NCI-H2227 (cell line): ENCODE measurements around the gene HOXD1.

Source experiments
- DNase-seq: peaks from one replicate; lab custom pipeline; 2025; ENCODE audit not compliant: unreplicated experiment; lab: John Stamatoyannopoulos, UW

The HOXD1 gene

DNA sequence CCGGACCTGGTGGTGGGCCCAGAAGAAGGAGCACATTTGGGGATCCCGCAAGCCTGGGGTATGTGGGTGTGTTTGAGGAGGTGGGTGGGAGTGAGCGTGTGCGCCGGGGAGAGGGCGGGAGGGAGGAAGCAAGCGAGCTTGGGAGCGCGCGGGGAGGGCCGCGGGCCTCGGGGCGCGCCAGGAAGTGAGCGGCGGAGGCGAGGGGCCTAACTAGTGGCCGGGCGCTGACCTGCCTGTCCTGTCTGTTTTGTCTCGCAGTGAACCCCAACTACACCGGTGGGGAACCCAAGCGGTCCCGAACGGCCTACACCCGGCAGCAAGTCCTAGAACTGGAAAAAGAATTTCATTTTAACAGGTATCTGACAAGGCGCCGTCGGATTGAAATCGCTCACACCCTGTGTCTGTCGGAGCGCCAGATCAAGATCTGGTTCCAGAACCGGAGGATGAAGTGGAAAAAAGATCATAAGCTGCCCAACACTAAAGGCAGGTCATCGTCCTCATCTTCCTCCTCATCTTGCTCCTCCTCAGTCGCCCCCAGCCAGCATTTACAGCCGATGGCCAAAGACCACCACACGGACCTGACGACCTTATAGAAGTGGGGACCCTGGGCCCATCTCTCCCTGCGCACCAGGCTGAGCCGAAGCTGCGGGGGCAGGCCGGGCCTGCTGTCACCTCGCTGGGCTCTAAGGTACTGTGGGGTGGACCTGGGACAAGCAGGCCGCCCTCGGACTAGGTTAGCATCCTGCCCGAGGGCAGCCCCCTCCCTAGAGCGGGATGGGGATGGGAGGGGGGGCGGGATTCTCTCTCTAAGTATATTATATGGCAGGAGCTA is 35.9 kb upstream of the HOXD1 start:
- DNase-seq = no peak

DNA sequence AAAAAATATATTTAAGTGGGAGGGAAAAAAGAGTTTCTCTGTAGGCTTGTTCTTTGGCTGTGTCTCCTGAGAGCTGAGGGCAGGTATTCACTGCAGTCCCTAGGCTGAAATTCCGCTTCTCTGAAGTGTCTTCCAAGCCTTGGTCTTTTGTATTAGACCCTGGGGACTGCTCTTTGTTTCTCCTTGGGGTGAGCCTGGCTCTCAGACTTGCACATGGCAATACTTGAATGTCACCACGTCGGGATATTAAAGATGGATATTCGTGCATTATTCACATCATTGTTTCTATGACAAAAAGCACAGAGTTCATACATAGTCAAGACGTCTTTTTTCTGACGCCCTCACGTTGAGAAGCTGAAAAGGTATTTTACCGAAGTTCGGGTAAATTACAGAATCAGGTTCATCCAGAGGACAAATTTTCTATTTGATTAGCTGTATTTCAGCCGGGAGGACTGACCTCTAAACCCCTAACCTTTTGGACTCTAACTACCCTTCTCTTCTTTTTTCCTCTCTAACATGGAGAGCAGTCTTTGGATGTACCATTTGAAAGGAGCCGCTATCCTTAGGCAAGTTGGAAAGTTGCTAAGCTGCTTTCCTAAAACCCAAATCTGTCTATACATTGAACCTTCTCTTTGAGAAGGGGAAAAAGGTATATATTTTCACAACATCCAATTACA is 33.8 kb upstream of the HOXD1 start:
- DNase-seq = no peak

DNA sequence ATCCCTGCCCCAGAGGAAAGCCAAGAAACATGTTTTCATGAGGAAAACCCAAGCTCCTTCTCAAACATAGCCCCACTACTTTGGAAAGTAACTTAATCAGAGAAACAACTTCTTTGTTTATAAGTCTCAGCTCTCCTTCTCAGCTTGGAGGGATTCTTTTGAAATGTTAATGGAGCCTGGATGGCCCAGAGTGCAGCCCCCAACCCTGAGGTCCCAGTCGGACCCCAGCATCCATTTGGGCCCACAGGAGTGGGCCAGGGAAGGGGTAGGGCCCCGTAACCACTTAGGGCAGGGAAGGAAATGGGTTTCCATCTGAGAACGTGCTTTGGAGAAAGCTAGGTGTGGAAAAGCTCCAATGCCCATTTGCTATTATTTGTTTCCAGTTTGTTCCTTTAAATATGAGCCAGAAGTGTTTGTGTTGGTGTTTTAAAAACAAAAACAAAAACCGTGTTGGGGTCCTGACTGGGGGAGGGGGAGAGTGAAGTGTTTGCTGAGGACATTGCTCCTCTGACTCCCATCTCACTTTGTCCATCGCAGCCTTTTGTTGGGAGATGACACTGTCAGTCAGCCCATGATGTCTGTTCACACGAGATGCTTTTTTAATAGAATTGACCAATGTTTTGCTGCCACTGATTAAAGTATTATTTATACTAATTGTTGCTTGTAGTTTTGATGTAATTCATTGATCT is 33.0 kb upstream of the HOXD1 start:
- DNase-seq = no peak

DNA sequence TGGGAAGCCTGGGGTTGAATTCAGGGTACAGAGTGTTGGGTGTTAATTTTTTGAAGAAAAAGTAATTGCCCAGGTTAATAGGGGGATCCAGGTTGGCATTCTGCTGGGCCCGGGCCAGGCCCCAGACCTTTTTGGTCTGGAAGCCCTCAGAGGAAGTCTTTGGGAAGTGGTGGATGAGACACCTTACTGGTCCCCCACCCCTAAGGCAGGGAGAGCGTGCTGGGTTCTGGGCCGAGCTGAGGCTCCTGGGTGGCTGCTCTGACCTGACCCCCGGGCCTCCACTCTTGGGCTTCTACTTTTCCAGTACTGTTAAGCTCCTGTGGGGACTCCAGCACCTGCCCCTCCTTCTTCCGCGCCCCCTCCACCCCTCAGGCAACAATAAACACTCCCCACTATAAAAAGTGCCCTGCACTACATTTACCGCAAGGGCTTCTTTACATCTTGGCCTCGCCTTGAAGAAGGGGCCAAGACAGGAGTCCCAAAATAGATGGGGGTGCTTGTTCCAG is 32.1 kb upstream of the HOXD1 start:
- DNase-seq = no peak

DNA sequence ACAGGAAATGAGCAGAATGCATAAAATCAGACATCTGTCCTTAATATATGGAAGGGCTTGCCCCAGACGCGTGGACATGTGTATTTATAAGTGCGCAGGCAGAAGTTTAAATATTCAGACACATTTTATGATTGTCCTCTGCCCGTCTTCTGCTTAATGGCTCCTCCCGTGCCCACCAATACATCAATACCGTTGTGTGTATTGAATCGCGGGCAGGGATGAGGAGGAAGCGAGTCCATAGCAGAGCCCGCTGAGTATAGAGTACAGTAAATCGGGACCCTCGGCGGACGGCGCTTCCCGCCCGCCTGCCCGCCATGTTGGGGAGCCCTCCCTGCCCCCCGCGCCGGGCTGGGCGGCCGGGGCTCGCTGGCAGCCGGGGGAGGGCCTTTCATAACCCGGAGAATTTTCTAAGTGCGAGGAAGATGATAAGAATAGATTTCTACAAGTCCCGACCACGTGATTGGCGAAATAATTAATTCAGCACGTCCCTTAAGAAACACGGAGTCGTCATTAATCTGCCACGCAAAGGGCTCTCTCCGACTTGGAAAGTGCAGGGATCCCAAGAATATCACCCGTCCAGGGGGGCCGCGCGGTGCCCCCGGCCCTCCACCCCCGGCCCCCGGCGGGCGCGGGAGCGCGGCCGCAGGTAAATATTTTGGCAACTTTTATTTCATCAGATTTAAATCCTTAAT is 31.5 kb upstream of the HOXD1 start, which contains the start of gene HOXD3:
Gene HOXD3, plus strand, starts transcription at position 501 of the 692 bp plus-strand sequence. CDS start 11,808 bp downstream, outside the sequence.
- no peak for DNase-seq

DNA sequence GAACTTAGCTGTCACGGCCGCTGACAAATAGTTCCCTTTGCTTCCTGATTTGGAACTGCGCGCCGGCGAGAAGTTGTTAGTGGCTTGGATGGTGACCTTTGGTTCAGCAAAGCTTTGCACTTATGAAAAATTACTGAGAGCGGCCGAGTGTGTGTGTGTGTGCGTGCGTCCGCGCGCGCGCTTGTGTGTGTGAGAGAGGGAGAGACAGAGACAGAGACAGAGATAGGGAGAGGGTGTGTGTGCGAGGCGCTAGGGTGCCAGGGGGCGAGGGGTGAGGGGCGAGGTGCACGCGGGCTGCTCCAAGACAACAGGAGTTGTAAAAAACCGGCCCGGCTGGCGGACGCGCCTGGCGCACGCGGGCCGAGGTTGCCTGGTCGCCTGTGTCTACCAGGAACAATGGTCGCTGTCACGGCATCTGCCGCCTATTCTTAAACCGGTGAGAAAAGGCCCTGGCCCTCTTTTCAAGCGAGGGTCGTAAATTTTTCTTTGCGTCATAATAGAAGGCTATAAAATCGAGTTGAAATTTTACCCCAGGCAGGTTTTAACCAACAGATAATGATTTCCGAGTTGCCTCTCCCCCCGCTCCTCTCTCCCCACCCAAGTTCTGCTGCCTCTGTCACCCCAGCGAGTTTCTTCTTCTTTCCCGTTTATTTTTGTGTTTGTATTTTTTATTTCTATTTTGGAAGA is 30.8 kb upstream of the HOXD1 start:
- no peak for DNase-seq

DNA sequence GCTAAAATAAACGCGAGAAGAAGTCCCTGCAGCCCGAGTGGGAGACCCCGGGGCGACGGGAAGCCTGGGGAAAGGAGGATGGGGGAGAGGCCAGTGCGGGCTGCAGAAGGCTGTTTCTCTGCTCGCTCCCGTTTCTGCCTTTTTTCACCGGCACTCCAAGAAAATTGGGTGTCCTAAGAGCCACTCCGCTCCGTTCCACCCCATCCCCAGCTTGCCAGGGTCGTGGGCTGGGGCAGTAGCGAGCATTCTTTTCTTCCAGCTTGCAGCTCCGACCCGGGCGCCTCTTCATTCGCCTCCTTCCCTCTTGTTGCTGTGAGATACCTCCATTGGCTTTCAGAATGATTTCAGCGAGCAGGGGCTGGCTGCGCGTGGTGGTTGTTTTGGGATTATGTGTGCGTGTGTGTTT is 30.3 kb upstream of the HOXD1 start:
- no peak for DNase-seq

DNA sequence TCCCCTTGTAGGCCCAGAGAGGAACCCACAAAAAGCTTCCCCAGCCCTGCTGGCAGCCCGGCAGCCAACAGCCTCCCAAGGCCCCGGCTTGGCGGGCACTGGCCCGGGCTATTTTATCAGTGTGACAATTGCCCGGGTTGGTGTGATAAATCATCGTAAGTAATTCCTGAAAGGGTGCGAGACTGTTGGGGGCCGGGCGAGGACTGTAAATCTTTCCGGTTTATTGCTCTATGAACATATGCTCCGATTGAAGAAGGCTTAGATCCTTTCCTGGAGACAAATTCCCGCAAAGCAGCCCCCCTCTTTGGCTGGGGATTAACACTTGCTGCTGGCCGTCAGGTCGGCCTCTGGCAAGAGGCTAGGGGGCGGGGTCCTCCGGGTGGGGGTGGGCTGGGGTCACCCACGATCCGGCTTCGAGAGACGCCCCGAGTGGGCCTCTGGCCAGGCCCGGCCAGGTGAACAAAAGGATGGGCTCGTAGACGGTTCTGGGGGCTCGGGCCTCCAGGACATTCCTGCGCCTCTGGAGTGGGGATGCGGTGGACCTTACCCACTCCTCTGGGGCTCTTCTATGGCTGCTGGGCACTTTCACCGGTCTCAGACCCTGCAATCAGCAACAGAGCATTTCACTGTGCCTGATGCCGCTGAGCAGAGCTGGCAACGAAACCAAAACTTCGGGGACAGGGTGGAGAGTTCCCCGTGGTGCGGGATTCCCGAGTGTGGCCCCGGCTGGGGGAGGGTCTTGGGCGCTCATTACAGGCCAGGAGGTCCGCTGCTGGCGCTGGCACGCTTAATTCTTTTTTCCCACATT is 29.4 kb upstream of the HOXD1 start:
- no peak for DNase-seq

DNA sequence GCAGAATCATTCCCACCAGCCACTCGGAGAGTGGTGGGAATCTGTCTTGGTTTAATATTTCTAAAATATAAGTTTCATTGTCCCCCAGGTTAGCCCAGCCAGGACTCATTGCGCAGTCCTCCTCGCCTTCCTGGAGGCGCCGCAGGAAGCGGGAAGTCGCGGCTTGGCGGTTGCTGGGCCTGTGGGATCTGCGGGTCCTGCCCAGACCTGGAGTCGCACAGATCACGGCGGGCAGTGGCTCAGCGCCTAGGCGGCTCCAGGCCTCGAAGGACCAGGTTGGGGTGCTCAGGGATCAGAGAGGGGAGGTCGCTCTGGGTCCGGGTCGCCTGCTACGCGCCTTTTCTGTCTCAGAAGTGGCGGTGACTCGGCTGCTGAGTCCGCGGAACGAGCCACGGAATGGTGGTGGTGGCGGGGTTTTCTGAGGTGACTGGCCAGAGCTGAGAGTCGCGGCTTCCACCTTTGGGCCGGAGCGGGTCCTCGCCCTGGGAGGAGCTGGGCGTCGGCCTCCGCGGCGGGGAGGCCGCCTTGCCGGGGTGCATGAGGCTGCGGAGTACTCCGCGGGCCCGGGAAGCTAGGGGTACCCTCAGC is 28.7 kb upstream of the HOXD1 start:
- no peak for DNase-seq

DNA sequence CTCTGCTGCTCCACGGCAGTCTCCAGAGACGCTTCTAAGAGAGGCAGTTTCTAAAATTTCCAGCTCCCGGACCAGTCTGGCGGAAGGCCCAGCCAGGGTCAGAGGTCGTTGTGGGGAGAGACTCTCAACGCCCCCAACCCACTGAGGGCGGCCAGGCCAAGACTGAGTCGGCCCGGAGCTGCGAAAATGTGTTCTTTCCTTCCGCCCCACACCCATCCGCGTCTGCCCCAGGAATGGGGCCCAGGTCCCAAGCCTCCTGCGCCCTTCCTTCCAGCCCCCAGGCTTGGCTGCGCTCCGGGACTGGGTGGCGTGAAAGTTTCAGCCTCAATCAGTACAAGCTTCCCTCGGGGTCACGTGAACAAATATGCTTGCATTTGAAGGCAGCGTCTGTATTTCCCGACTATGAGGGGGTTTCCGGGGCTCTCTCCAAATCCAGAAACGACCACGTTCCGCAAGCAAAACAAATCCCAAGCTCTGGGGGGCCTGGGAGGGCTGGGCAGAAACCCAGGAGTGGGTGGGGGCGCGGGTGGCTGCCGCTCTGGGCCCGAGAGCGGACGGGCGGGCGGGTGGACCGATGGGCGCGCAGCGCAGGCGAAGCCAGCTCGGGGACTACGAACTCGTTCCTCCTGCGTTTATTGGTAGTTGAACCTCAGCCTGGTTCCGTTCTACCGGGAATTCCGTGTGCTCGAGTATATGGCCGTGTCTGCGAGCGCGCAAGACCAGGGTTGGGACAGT is 28.1 kb upstream of the HOXD1 start:
- DNase-seq = no peak

DNA sequence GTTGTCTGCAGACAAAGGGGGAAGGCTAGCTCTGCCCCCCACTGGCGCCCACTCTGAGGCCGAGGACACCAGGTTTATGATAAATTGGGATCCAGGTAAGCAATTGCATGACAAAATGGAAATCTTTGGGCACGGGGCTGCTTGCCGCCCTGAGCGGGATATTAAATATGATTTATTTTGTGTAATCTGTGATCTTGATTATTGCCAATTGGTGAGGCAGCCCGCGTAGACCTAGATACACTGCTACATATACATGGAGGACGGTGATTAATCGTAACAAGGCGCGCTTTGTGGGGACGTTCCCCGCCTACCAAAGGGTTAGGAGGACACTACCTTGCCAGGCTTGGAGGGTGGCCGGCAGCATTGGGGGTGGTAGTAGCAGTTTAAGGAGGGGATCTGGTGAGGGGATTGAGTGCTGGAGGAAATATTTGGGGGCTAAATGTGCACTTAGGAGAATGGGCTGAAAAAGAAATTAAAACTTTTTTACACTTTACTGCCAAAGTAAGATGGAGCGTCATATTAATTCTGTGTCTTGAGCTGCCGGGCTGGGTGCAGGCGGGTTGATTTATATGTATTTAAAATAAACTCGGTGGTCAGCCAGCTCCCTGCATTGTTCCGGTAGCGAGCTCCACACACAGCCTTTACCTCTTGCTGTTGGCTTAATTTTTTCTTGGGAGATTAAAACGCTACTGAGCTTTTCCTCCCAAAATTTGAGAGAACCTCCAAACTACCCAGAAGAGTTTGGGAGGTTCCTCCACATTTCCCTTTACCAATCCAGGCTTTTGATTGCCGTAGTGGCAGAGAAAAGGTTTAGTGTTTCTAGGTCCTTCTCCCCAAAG is 27.3 kb upstream of the HOXD1 start:
- no peak for DNase-seq

DNA sequence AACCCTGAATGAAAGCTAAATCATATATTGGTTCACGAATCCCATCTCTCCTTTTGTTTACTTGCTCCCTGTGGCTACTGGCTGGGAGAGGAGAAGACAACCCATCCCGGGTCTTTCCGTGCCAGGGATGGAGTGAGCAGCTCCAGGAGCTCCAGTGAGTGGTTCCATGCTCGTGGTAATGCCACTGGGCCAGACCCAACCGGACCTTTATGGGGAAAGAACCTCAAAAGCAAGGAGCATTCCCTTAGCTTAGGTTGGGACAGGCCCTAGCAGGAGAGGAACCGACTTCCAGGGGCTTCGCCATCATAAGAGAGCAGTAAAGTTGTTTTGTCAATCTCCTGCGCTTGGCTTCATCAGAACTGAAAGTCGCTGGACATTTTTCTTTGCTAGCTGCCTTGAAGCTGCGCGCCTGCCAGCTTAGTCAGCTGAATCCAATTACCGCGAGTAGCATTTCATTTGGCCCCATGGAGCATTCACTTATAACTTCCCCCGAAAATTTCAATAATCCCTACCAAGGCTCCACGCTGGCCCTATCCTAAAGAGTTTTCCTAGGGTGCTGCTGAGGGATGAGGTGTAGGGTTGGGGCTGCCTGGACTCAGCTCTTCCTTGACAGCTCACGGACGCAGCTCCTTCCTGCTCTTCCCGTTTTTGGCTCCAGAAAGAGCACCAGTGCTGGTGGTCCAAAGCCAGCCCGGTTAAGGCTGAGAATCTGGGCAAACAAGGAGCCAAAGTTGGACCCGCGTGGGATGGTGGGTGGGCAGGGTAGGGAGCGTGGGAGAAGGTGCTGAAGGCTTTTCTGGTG is 26.4 kb upstream of the HOXD1 start:
- DNase-seq = no peak

DNA sequence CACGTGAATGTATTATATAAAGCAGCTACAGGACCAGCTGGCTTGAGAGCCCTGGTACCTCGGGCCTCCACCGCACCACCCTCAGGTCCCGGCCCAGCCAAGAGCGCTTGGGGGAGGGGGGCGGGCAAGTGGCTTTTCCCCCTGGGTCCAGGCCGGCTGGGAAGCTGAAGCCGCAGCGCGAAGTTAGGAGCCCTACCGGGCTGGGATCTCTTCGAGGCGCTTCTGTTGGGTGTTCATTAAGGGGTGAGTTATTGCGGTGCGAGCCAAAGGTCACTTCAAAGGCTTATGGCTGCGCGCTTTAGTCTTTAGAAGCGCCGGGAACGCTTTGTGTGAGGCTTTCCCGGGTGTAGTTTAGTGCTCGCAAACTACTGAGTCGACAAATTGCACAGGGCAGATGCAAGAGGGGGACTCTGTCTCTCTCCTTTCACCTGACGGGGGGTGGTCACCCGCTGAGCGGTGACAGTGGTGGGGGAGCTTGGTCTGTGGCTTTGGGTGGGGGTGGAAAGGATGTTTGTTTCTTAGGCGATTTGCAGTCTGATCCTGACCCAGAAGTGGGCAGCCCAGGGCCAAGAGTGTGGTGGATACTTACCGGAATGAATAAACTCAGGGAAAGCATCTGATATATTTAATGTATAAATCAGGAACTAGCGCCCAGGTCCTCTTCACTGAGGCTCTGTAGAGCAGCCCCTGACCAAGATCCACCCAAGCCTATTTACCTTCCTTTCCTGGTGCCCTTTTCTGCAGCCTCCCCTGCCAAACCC is 25.4 kb upstream of the HOXD1 start:
- no peak for DNase-seq

DNA sequence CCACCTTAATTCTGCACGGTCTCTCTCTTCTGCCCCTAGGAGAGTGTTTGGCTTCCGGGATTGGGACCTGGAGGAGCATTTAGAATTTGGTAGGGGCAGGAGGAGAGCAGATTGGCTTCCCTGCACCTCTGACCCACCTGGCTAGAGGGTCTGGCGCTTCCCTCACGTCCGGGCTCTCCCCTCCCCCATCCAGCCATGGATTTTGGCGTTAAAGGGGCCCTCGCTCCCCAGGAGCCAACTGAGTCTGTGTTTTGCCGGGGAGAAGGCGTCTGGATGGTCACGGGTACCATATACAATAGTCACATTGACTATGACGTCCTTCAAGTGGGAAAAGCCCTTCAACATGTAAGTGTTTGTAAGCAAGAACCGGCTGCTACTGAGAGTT is 24.8 kb upstream of the HOXD1 start:
- DNase-seq = no peak

DNA sequence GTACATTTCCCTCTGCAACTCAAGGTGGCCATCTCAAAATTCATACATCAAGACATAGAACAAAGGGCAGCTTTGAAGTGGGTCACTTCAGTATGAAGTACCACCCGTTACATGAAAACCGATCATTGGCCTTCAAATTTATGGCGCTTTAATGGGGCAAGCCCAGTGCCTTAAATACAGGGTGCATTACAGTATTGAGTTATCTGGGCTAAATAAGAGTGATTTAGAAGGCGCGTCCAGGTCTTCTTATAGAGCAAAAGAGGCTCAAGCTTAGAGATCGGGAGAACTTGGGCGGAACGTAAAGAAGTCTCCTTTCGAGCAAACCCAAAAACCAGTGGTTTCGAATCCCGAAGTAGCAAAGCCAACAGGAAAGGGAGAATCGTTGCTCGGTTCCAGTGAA is 24.3 kb upstream of the HOXD1 start:
- DNase-seq = no peak
